ENCODE results near the gene DTX3L. TPM values are rescaled to one million over a fixed set of nuclear protein-coding genes. Genes with fewer than 3 reads are reported as not detected.

The DTX3L gene
- total and polyA plus RNA-seq, 12 donors: 3.2 to 61.1 (median 12.0) TPM

GRCh38 chr3:122618614-122619013 is 54.5 kb downstream of the DTX3L start:
- DNase-seq (no peak), ATAC-seq (no peak)
- Histone ChIP-seq H3K27me3 (peaks cover 0 to 9% (median 0%) of the 10 kb centered on the region in 7 donors), H3K27ac (no peak overlapping the region), H3K4me1 (no peaks in the 10 kb centered on the region), H3K9me3 (no peaks in the 10 kb centered on the region), H3K4me3 (no peak overlapping the region), H3K36me3 (peaks cover 0 to 5% (median 0%) of the 10 kb centered on the region in 9 donors)
- TF ChIP-seq CTCF (IDR thresholded peaks at IDR 0.05): no peak
- WGBS, 2 donors: 66 to 72% methylated on average over 3 of the region's 3 CpGs
- intact Hi-C loops (cut with DNase I): no loop called here

GRCh38 chr3:122619040-122619439 is 54.9 kb downstream of the DTX3L start:
- WGBS, 2 donors: 68 to 73% methylated on average over 4 of the region's 4 CpGs
- no peak for TF ChIP-seq CTCF (IDR thresholded peaks at IDR 0.05)
- no peak for ATAC-seq
- no peaks in the 10 kb centered on the region for H3K9me3 ChIP-seq
- H3K36me3 ChIP-seq: peaks cover 0 to 5% (median 0%) of the 10 kb centered on the region in 9 donors
- H3K4me1 ChIP-seq: no peaks in the 10 kb centered on the region
- DNase-seq: no peak
- intact Hi-C loops (cut with DNase I): no loop called here
- peaks cover 0 to 9% (median 0%) of the 10 kb centered on the region in 7 donors for H3K27me3 ChIP-seq
- no peak overlapping the region for H3K27ac ChIP-seq
- H3K4me3 ChIP-seq: no peak overlapping the region

- intact Hi-C loops (cut with DNase I): no loop called here
- DNase-seq (no peak), ATAC-seq (no peak)
- WGBS, 2 donors: 55 to 76% methylated on average over 4 of the region's 4 CpGs
- Histone ChIP-seq H3K36me3 (peaks cover 0 to 5% (median 0%) of the 10 kb centered on the region in 9 donors), H3K27ac (no peak overlapping the region), H3K4me1 (no peaks in the 10 kb centered on the region), H3K9me3 (no peaks in the 10 kb centered on the region), H3K27me3 (peaks cover 0 to 3% (median 0%) of the 10 kb centered on the region in 7 donors), H3K4me3 (no peak overlapping the region)
- no peak for TF ChIP-seq CTCF (IDR thresholded peaks at IDR 0.05)
Observed at GRCh38 chr3:122620399-122620798, 56.3 kb downstream of the DTX3L start.

- Histone ChIP-seq H3K4me3 (no peak overlapping the region), H3K4me1 (no peaks in the 10 kb centered on the region), H3K36me3 (peaks cover 0 to 5% (median 0%) of the 10 kb centered on the region in 9 donors), H3K27me3 (peaks cover 0 to 3% (median 0%) of the 10 kb centered on the region in 7 donors), H3K9me3 (no peaks in the 10 kb centered on the region), H3K27ac (no peak overlapping the region)
- DNase-seq: no peak
- no peak for ATAC-seq
- TF ChIP-seq CTCF (IDR thresholded peaks at IDR 0.05): no peak
- WGBS, 2 donors: 67 to 70% methylated on average over 3 of the region's 3 CpGs
- intact Hi-C loops (cut with DNase I): no loop called here
Observed at GRCh38 chr3:122621112-122621511, 57.0 kb downstream of the DTX3L start.
